ENCODE measurements around the gene ZAR1L.
"Not testable (repeated sequence)": the region's sequence is repeated elsewhere in the genome, so short reads cannot be mapped to it uniquely, and the experiment has no call there.

The ZAR1L gene, protein sequence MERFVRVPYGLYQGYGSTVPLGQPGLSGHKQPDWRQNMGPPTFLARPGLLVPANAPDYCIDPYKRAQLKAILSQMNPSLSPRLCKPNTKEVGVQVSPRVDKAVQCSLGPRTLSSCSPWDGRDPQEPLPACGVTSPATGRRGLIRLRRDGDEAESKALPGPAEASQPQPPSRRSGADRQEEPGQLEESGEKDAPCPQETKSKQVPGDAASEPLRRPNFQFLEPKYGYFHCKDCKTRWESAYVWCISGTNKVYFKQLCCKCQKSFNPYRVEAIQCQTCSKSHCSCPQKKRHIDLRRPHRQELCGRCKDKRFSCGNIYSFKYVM

DNA sequence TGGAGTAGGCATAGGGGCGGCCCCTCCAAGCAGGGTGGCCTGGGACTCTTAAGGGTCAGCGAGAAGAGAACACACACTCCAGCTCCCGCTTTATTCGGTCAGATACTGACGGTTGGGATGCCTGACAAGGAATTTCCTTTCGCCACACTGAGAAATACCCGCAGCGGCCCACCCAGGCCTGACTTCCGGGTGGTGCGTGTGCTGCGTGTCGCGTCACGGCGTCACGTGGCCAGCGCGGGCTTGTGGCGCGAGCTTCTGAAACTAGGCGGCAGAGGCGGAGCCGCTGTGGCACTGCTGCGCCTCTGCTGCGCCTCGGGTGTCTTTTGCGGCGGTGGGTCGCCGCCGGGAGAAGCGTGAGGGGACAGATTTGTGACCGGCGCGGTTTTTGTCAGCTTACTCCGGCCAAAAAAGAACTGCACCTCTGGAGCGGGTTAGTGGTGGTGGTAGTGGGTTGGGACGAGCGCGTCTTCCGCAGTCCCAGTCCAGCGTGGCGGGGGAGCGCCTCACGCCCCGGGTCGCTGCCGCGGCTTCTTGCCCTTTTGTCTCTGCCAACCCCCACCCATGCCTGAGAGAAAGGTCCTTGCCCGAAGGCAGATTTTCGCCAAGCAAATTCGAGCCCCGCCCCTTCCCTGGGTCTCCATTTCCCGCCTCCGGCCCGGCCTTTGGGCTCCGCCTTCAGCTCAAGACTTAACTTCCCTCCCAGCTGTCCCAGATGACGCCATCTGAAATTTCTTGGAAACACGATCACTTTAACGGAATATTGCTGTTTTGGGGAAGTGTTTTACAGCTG, at the start of gene ZAR1L, which contains the start of gene BRCA2:
Gene ZAR1L, minus strand, starts transcription at position 126 of the 790 bp plus-strand sequence. CDS start 3,438 bp downstream, outside the sequence.
Gene BRCA2, plus strand, starts transcription at position 271 of the 790 bp plus-strand sequence. CDS start 953 bp downstream, outside the sequence.
- peak; percentile 92 for DNase-seq (ENCODE audit: low spot score)

DNA sequence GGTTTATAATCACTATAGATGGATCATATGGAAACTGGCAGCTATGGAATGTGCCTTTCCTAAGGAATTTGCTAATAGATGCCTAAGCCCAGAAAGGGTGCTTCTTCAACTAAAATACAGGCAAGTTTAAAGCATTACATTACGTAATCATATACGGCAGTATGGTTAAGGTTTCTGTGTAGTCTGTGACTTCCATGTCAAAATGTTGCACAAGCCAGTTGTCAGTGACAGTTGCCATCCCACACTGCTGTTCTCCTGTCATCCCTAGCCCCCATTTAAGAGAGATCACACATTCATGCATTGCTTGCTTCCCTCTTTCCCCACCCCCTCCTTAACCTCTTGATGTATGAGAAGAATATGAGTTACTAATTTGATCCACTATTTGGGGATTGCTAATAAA, 47.4 kb upstream of the ZAR1L start:
- DNase-seq (ENCODE audit: low spot score), result no peak

DNA sequence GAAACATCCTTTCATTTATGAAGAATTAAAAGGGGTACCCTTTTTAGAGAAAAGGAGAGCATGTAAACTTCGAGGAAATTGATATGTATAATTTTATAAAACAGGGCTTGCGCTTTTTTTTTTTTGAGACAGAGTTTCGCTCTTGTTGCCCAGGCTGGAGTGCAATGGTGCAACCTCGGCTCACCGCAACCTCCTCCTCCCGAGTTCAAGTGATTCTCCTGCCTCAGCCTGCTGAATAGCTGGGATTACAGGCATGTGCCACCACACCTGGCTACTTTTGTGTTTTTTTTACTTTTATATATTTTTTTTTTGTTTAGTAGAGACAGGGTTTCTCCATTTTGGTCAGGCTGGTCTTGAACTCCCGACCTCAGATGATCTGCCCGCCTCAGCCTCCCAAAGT, 40.8 kb upstream of the ZAR1L start:
- DNase-seq (ENCODE audit: low spot score), result not testable (repeated sequence)

DNA sequence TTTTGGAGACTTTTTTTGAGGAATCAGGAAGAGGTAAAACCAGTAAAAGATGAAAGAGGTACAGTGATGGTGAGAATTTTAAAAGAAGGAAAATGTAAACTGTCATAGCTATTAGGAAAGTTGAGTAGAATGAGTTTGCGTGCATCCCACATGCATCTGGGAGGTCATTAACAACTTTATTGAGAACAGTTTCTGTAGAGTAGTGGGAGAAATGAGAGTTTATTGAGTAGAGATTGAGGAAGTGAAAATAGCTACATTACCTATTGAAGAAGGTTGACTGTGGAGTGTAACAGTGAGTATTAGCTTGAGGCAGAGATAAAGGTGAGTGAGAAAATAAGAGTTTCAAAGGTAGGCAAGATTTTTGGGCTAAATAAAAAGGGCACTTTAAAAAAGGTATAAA, 38.9 kb upstream of the ZAR1L start:
- DNase-seq (ENCODE audit: low spot score), result no peak

DNA sequence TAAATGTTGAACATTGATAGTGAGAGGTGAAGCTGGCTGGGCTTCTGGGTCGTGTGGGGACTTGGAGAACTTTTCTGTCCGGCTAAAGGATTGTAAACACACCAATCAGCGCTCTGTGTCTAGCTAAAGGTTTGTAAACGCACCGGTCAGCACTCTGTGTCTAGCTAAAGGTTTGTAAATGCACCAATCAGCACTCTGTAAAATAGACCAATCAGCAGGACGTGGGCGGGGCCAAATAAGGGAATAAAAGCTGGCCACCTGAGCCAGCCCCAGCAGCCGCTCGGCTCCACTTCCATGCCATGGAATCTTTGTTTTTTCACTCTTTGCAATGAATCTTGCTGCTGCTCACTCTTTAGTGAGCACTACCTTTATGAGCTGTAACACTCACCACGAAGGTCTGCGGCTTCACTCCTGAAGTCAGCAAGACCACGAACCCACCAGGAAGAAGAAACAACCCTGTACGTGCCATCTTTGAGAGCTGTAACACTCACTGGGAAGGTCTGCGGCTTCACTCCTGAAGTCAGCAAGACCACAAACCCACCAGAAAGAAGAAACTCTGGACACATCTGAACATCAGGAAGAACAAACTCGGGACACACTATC, 35.8 kb upstream of the ZAR1L start:
- not testable (repeated sequence) for DNase-seq (ENCODE audit: low spot score)

DNA sequence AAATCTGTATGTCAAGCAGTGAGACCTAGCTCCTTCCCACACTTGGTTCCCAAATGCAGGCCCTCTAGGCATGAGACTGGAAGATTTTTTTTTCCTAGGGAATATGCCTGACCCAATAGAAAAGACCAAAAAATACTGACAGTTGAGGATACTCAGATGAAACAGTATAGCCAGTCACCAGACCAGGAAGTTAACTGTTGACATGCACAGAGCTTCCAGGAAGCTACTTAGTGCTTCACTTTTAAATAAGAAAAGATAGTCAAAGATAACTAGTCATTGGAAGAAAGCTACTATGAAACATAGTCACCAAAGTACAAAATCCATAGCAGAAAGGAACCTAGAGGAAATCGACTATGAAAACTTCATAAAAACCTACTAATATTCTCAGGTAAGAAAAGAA, 32.5 kb upstream of the ZAR1L start:
- no peak for DNase-seq (ENCODE audit: low spot score)

DNA sequence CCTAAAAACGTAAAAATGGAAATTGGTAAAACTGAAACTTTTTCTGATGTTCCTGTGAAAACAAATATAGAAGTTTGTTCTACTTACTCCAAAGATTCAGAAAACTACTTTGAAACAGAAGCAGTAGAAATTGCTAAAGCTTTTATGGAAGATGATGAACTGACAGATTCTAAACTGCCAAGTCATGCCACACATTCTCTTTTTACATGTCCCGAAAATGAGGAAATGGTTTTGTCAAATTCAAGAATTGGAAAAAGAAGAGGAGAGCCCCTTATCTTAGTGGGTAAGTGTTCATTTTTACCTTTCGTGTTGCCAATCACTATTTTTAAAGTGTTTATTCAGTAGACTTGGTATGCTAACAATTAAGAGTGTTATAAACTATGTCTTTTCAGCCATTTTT, 25.8 kb upstream of the ZAR1L start:
- no peak for DNase-seq (ENCODE audit: low spot score)

DNA sequence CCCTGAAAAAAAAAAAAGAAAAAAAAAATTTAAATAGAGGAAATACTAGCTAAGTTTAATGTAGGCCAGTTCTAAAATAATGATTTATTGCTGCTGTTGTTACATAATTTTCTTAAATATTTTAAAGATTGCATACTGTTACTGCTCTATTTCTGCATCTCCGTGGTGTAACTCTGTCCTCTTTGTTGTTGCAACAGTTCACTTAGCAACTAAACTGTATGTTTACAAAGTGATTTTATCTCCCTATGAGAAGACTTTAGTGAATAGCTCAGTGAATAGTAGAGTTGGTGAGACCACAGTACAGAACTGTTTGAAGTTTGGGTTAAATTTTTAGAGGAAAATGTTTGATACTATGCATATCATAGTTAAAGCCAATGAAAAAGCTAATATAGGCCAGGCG, 19.5 kb upstream of the ZAR1L start:
- no peak for DNase-seq (ENCODE audit: low spot score)

DNA sequence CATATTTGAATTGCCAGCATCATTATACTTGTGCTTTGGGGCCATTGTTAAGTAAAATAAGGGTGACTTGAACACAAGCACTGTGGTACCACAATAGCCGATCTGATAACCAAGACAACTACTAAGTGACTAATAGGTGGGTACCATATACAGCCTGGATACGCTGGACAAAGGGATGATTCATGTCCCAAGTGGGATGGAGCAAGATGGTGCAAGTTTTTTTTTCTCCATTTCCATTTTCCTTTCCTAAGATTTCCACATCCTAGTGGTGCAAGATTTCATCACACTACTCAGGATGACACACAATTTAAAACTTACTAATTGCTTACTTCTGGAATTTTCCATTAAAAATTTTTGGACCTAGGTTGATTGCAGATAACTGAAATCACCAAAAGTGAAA, 15.3 kb upstream of the ZAR1L start:
- no peak for DNase-seq (ENCODE audit: low spot score)

DNA sequence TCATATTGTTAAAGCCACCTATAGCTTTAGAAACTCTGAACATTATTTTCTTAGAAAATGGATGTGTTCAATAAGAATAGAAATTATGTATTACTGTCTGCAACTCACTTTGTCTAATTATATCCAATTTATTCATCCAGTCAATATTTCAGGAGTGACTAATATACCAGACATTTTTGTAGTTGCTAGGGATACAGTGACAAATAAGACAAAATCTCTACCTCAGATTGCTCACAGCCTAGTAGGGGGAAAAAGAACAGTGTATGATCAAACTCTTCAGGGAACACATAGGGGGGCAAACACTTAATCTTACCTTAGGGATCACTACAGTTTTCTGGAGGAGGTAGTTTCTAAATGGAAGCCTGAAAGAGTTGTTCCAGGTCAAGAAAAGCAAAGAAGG, 8.7 kb upstream of the ZAR1L start:
- DNase-seq (ENCODE audit: low spot score), result no peak

DNA sequence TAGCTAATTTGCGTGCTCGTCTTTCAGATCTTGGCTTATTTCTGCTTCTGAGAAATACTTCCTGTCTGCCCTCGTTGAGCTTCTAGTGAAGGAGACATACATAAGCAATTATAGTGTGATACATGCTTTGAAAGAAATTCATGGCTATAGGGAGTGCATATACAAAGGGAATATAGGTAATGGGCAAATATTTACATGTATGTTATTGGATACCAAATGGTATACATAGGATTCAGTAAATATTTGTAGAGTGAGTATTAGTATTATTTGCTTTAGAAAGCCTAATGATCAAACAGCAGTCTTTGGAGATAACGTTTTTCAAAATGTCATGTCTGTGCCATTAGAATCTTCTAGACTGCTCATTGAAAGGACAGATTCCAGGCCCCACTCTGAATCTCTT, 5.4 kb upstream of the ZAR1L start:
- no peak for DNase-seq (ENCODE audit: low spot score)

DNA sequence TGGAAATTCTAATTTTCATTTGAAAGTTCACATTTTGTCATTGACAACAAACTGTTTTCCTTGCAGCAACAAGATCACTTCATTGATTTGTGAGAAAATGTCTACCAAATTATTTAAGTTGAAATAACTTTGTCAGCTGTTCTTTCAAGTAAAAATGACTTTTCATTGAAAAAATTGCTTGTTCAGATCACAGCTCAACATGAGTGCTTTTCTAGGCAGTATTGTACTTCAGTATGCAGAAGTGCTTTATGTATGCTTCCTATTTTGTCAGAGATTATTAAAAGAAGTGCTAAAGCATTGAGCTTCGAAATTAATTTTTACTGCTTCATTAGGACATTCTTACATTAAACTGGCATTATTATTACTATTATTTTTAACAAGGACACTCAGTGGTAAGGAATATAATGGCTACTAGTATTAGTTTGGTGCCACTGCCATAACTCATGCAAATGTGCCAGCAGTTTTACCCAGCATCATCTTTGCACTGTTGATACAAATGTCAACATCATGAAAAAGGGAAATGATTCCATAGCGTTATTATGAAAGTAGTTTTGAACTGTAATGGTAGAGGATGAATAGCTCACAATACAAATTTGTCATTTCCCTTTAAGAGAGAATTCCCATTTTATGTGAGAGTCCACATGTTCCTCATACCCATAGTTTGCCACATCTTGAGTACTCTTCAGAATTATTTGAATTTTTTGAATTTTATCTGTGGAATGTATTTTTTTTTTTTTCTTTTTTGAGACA, 2.7 kb upstream of the ZAR1L start:
- no peak for DNase-seq (ENCODE audit: low spot score)

DNA sequence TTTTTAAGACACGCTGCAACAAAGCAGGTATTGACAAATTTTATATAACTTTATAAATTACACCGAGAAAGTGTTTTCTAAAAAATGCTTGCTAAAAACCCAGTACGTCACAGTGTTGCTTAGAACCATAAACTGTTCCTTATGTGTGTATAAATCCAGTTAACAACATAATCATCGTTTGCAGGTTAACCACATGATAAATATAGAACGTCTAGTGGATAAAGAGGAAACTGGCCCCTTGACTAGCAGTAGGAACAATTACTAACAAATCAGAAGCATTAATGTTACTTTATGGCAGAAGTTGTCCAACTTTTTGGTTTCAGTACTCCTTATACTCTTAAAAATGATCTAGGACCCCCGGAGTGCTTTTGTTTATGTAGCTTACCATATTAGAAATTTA, 1.3 kb upstream of the ZAR1L start:
- no peak for DNase-seq (ENCODE audit: low spot score)

DNA sequence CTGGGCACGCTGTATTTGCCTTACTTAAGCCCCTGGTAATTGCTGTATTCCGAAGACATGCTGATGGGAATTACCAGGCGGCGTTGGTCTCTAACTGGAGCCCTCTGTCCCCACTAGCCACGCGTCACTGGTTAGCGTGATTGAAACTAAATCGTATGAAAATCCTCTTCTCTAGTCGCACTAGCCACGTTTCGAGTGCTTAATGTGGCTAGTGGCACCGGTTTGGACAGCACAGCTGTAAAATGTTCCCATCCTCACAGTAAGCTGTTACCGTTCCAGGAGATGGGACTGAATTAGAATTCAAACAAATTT, 821 bp upstream of the ZAR1L start:
- DNase-seq (ENCODE audit: low spot score), result no peak

DNA sequence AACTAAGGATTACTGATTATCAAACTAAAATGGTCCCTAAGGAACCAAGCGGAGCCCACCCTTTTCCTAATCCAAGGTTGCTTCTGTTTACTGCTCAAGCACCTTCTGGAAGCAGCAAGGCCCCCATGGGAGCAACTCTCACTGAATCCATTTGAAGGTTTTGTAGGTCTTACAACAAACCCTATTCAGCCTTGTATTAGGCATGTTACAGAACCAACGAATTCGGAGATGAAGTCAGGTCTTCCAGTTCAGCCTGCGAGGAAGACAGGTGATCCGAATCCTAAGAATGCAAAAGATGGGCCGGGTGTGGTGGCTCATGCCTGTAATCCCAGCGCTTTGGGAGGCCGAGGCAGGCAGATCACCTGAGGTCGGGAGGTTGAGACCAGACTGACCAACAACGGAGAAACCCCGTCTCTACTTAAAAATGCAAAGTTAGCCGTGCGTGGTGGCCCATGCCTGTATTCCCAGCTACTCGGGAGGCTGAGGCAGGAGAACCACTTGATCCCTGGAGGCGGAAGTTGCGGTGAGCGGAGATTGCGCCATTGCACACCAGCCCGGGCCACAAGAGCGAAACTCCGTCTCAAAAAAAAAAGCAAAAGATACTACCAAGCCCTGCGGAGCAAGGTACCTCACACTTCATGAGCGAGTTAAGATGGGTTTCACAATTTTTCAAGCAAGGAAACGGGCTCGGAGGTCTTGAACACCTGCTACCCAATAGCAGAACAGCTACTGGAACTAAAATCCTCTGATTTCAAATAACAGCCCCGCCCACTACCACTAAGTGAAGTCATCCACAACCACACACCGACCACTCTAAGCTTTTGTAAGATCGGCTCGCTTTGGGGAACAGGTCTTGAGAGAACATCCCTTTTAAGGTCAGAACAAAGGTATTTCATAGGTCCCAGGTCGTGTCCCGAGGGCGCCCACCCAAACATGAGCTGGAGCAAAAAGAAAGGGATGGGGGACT, 609 bp downstream of the ZAR1L start:
- DNase-seq (ENCODE audit: low spot score), result peak; percentile 62

DNA sequence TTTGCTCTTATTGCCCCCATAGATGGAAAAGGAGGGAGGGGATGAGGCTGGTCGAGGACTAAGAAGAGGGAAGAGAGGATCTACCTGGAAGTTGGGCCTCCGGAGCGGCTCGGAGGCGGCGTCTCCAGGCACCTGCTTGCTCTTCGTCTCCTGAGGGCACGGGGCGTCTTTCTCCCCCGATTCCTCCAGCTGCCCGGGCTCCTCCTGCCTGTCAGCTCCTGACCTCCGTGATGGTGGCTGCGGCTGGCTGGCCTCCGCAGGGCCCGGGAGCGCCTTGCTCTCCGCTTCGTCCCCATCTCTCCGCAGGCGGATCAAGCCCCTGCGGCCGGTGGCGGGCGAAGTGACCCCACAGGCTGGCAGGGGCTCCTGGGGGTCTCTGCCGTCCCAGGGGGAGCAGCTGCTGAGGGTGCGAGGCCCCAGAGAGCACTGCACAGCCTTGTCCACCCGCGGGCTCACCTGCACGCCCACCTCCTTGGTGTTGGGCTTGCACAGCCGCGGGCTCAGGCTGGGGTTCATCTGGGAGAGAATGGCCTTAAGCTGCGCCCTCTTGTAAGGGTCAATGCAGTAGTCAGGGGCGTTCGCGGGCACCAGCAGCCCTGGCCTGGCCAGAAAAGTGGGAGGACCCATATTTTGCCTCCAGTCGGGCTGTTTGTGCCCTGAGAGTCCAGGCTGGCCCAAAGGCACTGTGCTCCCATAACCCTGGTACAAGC, 3.8 kb downstream of the ZAR1L start:
- DNase-seq (ENCODE audit: low spot score), result no peak

DNA sequence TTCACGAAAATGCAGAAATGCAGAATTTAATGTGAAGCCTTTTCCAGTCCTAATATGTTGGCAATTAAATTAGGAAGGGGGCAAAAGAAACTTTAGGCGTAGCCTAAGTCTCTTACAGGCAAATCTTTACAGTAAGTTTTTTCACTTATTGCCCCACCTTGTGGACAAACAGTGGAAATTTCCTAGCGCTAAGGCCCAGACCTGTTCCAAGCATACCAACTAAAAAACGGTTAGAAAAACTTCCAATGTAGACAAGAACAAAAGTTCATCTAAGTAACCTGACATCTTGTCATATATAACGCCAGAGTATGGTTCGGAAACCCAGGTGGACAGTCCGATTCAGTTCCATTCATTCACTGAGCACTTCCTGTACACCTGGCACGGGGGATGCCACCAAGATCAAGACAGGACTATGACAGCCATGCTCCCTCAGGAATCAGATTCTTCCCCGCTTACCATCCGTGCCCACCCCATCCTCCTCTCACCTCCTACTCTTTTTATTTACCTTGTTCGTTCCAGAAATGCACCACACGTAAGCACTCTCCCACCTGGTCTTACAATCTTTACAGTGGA, 4.9 kb downstream of the ZAR1L start:
- peak; percentile 57 for DNase-seq (ENCODE audit: low spot score)

DNA sequence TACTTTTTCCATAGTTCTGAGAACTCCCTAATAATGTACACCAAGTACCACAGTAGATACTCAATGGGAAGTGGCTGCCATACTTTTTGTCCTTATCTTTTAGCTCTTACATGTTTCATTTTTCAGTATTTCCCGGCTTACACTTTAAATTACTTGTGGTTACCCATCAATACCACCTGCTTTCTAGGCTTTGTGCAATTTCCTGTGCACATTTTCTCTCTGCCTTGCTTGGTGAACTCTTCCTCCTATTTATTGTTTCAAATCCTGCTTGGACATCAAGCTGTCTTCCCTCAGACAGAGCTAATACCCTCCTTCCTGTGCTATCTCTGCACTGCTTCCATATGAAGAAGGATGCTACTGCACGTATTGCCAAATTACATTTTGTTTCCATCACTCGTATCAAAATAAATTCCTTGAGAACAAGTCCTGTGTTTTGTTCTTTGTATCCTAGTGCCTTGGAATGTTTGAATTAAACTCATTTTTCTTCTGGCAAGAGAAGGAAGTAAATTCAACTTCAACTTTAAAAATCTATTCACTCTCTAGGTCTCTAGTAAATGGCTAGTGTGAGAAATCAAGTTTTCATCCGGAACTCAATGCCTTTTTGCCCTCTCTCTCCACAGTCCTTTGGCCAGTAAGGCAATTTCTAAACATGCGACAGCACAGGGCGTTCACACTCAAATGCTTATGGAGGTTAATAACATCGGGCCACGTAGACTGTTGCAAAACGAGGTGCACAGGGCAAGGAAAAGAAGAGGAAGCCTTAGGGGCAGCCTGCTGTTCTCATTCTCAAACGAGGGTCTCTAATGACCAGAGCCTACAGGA, 5.6 kb downstream of the ZAR1L start:
- DNase-seq (ENCODE audit: low spot score), result no peak

DNA sequence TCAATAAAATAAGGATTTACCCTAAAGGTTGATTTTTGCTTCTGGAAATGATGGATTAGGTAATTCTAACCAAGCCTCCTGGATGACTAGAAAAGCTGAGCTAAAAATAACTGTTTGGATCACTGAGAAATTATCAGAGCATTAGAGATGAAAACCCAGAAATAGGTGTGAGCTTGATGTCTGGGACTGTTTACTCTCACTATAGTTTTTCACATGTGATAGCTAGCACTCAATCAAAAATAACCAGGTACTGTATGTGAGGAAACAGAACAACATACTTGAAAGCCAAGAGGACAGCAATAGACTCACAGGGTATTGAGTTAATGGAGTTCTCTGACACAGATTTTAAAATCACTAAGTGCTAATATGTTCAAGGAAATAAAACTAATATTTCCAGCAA, 9.5 kb downstream of the ZAR1L start:
- DNase-seq (ENCODE audit: low spot score), result no peak

All from activated CD4-positive, alpha-beta T cell treated with anti-CD3 and anti-CD28 coated beads, Interleukin-2, Interleukin-4, amounts not matched to agents 100 ng/mL and 50 ng/mL, durations not matched to agents 16 hours and 8 hours (primary cell).